HG03280 (cell line): ENCODE data around the gene ASIC5.
"Not testable (repeated sequence)": the region's sequence is repeated elsewhere in the genome, so short reads cannot be mapped to it uniquely, and the experiment has no call there.

Experiments used
- ATAC-seq: cut with Tn5 transposase; IDR thresholded peaks from one replicate; pipeline ENCODE4 v1.9.1; 2021; ENCODE audit warnings: mild to moderate bottlenecking, moderate library complexity; ENCODE audit not compliant: unreplicated experiment

Gene ASIC5, protein sequence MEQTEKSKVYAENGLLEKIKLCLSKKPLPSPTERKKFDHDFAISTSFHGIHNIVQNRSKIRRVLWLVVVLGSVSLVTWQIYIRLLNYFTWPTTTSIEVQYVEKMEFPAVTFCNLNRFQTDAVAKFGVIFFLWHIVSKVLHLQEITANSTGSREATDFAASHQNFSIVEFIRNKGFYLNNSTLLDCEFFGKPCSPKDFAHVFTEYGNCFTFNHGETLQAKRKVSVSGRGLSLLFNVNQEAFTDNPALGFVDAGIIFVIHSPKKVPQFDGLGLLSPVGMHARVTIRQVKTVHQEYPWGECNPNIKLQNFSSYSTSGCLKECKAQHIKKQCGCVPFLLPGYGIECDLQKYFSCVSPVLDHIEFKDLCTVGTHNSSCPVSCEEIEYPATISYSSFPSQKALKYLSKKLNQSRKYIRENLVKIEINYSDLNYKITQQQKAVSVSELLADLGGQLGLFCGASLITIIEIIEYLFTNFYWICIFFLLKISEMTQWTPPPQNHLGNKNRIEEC

DNA sequence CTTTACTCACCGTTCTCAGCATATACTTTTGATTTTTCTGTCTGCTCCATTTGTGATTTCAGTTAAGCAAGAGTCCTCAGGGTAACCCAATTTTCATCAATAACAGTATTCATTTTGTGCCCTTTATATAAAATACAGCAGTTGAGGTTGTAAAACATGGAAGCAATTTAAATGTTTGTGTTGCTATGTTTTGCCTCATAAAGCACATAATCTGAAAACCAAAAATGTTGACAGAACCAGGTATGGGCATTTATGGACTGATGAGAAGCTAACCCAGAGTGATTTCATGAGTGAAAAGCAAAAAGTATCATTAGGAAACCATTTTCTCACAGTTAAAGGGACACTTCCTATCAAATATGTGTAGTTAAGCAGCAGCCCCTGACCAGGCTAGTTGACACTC, at the start of gene ASIC5:
TSS of gene ASIC5 (minus strand) at position 101 of the 400 bp plus-strand sequence. CDS start at position 50, 51 bp downstream.
- ATAC-seq, result no peak

DNA sequence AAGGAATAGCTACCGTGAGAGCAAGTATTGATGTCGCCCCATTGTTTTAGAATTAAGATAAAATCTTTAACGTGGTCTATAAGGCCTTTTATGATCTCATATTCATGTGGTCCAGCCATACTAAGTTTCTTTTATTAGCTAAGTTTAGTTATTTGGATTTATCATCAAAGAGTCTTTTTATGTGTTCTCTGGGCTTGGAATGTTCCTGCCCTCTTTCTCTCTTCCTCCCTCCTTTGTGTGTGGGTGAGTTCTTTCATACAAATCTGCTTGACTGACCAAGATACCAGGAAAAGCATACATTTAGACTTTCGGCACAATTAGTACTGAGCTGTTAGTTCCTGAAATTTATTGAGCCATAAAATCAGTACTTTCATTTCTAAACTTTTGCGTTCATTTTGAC, 48.7 kb upstream of the ASIC5 start:
- ATAC-seq, result no peak

DNA sequence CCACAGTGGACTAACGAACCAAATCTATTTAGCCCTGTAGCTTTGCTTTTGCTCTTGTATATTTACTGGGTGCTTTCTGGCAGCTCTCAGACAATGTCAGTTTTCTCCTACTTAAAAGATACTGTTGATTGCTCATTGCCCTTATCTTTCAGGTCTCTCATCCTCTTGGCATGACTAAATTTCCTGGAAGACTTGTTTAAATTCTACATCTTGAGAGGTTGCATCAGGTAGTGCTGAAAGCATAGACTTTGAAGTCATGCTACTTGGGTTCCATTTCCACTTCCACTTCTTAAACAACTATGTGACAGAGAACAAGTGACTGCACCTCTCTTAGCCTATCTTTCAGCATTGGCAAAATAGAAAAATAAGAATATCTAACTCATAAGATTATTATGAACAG, 45.8 kb upstream of the ASIC5 start:
- ATAC-seq, result no peak

- no peak for ATAC-seq
These were observed 43.6 kb upstream of the ASIC5 start for GRCh38 chr4:155909615-155910226.

DNA sequence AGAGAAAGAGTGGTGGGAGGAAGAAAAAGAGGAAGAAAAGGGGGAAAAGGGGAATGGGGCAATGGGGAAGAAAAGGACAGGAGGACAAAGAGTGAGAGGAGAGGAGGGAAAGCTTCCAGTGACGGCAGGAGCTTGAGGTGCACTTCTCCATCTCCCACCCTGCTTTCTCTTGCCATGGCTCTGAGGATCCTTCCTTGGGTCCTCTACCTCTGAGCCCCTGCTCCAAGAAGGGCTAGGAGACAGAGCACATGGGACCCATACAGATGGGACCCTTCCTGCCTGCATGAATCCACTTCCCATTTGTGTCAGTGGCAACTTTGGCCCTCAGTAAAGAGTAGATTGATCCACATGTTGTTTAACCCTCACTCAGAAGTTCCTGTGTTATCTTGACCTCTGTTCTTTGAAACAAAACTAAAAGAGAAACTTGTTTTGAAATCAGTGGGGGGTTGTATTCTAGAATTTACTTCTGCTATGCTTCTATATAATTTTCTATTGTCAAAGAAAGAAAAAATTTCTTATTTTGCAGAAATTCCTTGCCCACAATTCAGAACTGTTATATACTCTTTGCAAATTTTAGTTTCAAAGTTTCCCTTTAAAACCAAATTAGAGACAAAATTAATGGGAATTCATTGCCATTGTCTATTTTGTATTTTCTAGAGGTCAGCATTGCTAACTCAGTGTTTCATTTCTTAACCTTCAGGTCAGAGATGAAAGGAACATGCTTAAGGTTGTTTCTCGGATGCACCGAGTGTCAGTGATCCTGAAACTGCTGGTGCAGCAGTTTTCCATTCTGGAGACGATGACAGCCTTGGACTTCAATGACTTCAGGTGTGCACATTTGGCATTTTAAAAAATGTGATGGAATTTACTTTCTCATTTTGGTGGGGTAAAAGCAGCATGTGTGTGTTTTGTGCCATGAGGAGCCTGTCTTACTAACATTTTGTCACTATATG, 42.4 kb upstream of the ASIC5 start:
- ATAC-seq, result peak; percentile 79

DNA sequence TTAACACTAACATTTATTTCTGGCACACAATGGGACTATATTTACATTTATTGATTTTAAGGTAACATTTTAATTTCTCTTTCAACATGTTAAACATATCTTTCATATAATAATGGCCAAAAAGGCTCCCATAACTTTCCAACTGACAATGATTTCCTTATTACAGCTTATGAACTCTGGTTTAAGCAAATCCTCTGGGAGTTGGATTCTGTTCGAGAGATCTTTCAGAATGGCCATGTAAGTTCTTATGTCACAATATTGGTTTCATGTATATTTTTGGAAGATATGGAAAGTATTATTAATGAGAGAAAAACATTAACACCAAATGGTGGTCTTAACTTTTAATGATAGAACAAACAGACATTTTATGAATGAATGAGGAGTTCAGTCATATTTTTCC, 41.5 kb upstream of the ASIC5 start:
- no peak for ATAC-seq

DNA sequence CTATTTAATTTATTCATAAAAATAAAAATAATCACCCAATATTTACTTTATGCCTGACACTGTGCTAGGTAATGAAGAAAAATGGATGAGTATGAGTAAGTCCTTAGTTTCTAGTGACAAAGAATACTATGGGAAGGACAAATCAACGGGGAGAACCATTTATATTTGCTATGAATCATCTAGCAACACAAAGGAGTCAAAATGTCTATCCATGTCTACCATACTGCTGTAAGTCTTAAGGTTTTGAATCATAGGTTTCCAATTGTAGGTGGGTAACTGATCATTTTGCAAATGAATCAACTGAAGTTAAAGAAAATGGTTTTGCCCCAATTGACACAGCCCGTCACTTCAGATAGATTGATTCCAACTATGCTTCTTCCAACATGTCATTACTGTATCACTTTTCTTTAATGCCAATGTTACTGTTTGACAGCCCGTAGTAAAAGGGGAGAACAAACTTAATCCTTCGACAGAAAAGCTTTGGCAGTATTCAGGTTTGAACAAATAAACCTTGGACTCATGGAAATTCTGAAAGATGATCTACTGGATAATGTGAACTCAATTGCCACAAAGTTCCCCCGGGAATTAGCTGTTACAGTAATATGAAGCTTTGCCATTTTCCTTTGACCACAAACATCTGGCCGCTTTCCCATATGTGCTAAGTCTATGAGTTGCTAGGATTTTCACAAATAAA, 40.6 kb upstream of the ASIC5 start:
- ATAC-seq, result no peak

GRCh38 chr4:155904331-155904730, 38.3 kb upstream of the ASIC5 start:
- no peak for ATAC-seq

- ATAC-seq, result no peak
These were observed 37.4 kb upstream of the ASIC5 start, which contains the start of gene TDO2 for GRCh38 chr4:155903453-155903852. TSS of gene TDO2 (plus strand) at chr4:155903696. CDS start at chr4:155903759, 63 bp downstream.

- no peak for ATAC-seq
These were observed 34.9 kb upstream of the ASIC5 start for GRCh38 chr4:155901013-155901412.

DNA sequence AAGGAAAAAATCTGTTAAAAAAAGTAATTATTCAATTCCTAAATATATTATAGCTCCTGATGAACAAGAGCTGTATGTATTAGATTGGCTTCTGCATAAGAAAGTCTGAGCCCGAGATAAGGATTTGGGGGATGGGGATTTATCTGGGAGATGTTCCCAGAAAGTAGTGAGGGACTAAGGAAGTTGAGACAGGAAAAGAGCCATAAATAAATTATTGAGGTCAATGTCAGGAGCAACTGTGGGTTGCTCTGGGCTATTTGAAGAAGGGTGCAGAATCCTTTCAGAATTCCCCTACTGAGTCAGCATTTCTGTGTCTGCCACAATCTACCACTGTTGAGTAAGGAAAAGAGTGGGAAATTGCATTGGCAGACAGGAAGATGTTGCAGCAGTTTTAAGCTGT, 34.3 kb upstream of the ASIC5 start:
- ATAC-seq, result no peak

DNA sequence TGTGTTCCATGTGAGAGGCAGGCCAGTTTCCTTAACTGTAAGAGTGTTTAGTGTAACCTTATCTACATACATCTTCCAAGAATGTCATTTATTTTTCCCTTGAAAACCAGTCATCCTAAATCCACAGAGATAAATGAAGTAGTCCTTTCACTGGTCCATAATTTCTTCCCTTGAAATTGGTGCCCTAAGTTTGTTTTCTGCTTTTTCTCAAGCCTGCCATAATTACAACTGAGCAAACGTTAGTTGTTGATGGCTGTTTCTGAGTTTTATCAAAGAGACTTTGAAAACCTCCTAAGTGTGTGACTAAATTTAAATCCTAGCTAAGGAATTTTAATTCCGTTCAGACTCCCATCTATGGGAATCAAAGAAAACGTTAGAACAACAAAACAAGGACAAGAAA, 33.8 kb upstream of the ASIC5 start:
- no peak for ATAC-seq

DNA sequence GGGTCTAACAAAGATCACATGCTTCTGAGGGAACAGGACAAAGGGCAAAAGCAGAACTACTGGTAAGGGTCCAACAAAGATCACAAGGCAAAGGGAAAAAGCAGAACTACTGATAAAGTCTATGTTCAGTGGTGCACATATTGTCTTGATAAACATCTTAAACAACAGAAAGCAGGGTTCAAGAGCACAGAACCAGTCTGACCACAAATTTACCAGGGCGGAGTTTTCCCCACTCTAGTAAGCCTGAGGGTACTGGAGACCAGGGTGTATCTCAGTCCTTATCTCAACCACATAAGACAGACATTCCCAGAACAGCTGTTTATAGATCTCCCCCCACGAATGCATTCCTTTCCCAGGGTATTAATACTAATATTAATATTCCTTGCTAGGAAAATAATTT, 32.3 kb upstream of the ASIC5 start:
- not testable (repeated sequence) for ATAC-seq

DNA sequence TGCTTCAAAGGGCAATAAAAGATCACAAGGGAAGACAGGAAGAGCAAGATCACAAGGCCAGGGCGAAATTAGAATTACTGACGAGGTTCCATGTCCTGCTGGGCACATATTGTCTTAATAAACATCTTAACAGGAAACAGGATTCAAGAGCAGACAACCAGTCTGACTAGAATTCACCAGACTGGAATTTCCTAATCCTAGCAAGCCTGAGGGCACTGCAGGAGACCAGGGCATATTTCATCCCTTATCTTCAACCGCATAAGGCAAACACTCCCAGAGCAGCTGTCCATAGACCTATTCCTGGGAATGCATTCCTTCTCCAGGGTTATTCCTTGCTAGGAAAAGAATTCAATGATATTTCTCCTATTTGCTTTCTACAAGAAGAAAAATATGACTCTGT, 25.0 kb upstream of the ASIC5 start:
- no peak for ATAC-seq

DNA sequence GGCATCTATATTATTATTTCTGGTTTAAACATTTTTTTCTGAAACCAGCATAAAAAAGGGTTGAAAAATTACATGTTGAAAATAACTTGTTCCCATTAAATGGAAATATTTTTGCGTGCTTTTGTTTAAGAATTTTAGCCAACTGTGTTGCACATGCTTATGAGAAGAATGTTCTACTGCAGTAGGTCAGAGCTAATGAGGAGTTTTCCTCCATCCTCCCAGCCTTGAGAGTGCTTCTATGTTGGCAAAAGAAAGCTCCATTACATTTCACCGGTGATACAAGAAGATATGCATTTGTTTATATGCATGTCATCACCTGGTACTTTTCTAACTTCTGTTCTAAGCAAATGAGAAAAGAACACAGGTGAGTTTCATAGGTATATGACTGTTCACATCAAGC, 23.9 kb upstream of the ASIC5 start:
- no peak for ATAC-seq

- ATAC-seq, result peak; percentile 54
These were observed 23.1 kb upstream of the ASIC5 start for GRCh38 chr4:155889031-155889793.

GRCh38 chr4:155887847-155888570, 21.9 kb upstream of the ASIC5 start:
- no peak for ATAC-seq

- no peak for ATAC-seq
These were observed 21.0 kb upstream of the ASIC5 start for GRCh38 chr4:155887045-155887444.

GRCh38 chr4:155885666-155886065, 19.6 kb upstream of the ASIC5 start:
- ATAC-seq, result no peak
